K562 (cell line): ENCODE measurements around the gene COG6. TPM values are rescaled to one million over a fixed set of nuclear protein-coding genes. Genes with fewer than 3 reads are reported as not detected.

Source experiments
- ATAC-seq: fragments of 200-7000 bp; cut with Tn5 transposase; 3 replicates; pipeline ENCODE4 v1.9.1; 2020; ENCODE audit warnings: moderate library complexity
- BruUV-seq: library from RNA; stranded (reverse); fragments of 400-500 nt; replicated peaks from 2 replicates; lab custom pipeline; 2021; lab: Mats Ljungman, UMichigan
- CTCF ChIA-PET: fragments of 300-600 bp; formaldehyde crosslinking; extraction: SDS; loops from one replicate; lab custom pipeline; 2021; ENCODE audit warnings: low intra/inter-chr PET ratio; lab: Yijun Ruan, JAX
- POLR2A ChIA-PET: fragments of 300-600, 350-650 bp; sonication (Branson Sonifier 250); formaldehyde crosslinking; extraction: SDS; loops from one replicate; lab custom pipeline; 2021; ENCODE audit warnings: antibody characterized with exemption, inconsistent platforms; lab: Yijun Ruan, JAX
- DNase-seq, 4 experiments: peaks; one replicate each; pipeline versions ENCODE4 v3.0.0 to v3.0.0-alpha.2; 2011 to 2018; ENCODE audit warnings: low spot score in 3 of 4, mixed read lengths in 3 of 4; ENCODE audit errors: extremely low read depth in 1 of 4
- FAIRE-seq: peaks from 2 replicates; lab custom pipeline; 2011; peaks lifted over from hg19 to GRCh38; lab: Jason Lieb, UNC
- H2AFZ ChIP-seq: 2 replicates; pipeline ENCODE4 v1.6.0; 2011; ENCODE audit warnings: low read depth, low read length, control low read depth, inconsistent platforms
- H3K27ac ChIP-seq: fragments of 200-600 bp; 3 replicates; pipeline ENCODE4 v1.8.0; 2011; ENCODE audit warnings: low read depth, mild to moderate bottlenecking, control low read depth, inconsistent platforms, low read length, moderate library complexity, mixed read lengths; ENCODE audit errors: extremely low read depth
- H3K27me3 ChIP-seq, 2 experiments: fragments of 300-600 bp in 1 of 2; 2 replicates in 1 of 2; 3 replicates in 1 of 2; pipeline versions ENCODE4 v1.6.0 to v1.8.0; 2011; ENCODE audit warnings: inconsistent platforms in 2 of 2, low read length in 2 of 2, mild to moderate bottlenecking in 1 of 2, mixed read lengths in 1 of 2, moderate library complexity in 1 of 2; ENCODE audit not compliant: control insufficient read depth in 2 of 2, insufficient read depth in 2 of 2
- H3K36me3 ChIP-seq: fragments of 300-600 bp; 3 replicates; pipeline ENCODE4 v1.8.0; 2011; ENCODE audit warnings: mild to moderate bottlenecking, low read length, inconsistent platforms; ENCODE audit not compliant: control insufficient read depth, insufficient read depth
- H3K4me1 ChIP-seq, 2 experiments: fragments of 200-600 bp in 1 of 2; replicated peaks in 1 of 2; 2 replicates in 1 of 2; 3 replicates in 1 of 2; pipeline versions ENCODE4 v1.5.1 to v1.8.0; 2011; ENCODE audit warnings: inconsistent platforms in 2 of 2, low read length in 2 of 2, mild to moderate bottlenecking in 1 of 2, mixed read lengths in 1 of 2, moderate library complexity in 1 of 2; ENCODE audit not compliant: control insufficient read depth in 2 of 2, insufficient read depth in 2 of 2
- H3K4me2 ChIP-seq: 2 replicates; pipeline ENCODE4 v1.6.1; 2011; ENCODE audit warnings: low read length, control low read depth, inconsistent platforms, mixed read lengths; ENCODE audit not compliant: insufficient read depth
- H3K4me3 ChIP-seq: fragments of 200-600 bp; sonication (generic), shearing (Covaris generic); 2 replicates; pipeline ENCODE4 v1.5.1; 2016; ENCODE audit warnings: control low read depth, inconsistent platforms
- H3K79me2 ChIP-seq: fragments of 200-600 bp; 3 replicates; pipeline ENCODE4 v1.8.0; 2011; ENCODE audit warnings: low read length, inconsistent platforms; ENCODE audit not compliant: control insufficient read depth, insufficient read depth
- H3K9ac ChIP-seq, 2 experiments: 2 replicates each; pipeline versions ENCODE4 v1.6.0 to v1.6.1; 2011; ENCODE audit warnings: low read depth in 2 of 2, low read length in 2 of 2, control low read depth in 1 of 2, inconsistent platforms in 1 of 2, mild to moderate bottlenecking in 1 of 2, mixed read lengths in 1 of 2; ENCODE audit not compliant: insufficient read depth in 1 of 2
- H3K9me1 ChIP-seq: one replicate; pipeline ENCODE4 v1.6.0; 2011; ENCODE audit warnings: inconsistent platforms, mild to moderate bottlenecking, low read length, moderate library complexity; ENCODE audit not compliant: control insufficient read depth, insufficient read depth
- H3K9me3 ChIP-seq: replicated peaks from 2 replicates; pipeline ENCODE4 v1.5.1; 2011; ENCODE audit warnings: low read depth, low read length, inconsistent platforms; ENCODE audit not compliant: control insufficient read depth, insufficient read depth
- H4K20me1 ChIP-seq: replicated peaks from 2 replicates; pipeline ENCODE4 v1.6.1; 2011; ENCODE audit warnings: low read length, inconsistent platforms, mixed read lengths; ENCODE audit not compliant: control insufficient read depth, insufficient read depth
- ELF2 ChIP-seq: fragments of 250-450 bp; sonication (Bioruptor Pico); IDR thresholded peaks from 2 replicates; pipeline ENCODE4 v1.5.0; 2021; ENCODE audit warnings: mild to moderate bottlenecking
- FOSL1 ChIP-seq: fragments of 200-800 bp; sonication (Bioruptor generic); conservative IDR thresholded peaks from 2 replicates; pipeline ENCODE4 v1.6.1; 2016; ENCODE audit warnings: missing genetic modification characterization, missing compliant biosample characterization
- MAFG ChIP-seq: fragments of 450-650 bp; conservative IDR thresholded peaks from 2 replicates; pipeline ENCODE4 v1.6.1; 2016; ENCODE audit warnings: missing genetic modification characterization, missing compliant biosample characterization
- RNF2 ChIP-seq: sonication (generic); IDR thresholded peaks from 2 replicates; pipeline ENCODE4 v1.6.1; 2016
- TEAD1 ChIP-seq, 2 experiments: fragments of 450-650 bp in 1 of 2; sonication (generic) in 1 of 2; formaldehyde crosslinking; IDR thresholded peaks; 2 replicates each; pipeline versions ENCODE4 v1.4.0 to v1.8.0; 2020 to 2022; ENCODE audit warnings: mild to moderate bottlenecking in 2 of 2, missing genetic modification reagents in 1 of 2
- ZC3H8 ChIP-seq: fragments of 450-650 bp; IDR thresholded peaks from 2 replicates; pipeline ENCODE4 v1.6.1; 2017
- ZNF165 ChIP-seq: fragments of 250-450 bp; sonication (Bioruptor Pico); IDR thresholded peaks from 2 replicates; pipeline ENCODE4 v1.4.0; 2020; ENCODE audit warnings: borderline replicate concordance
- ZNF316 ChIP-seq: fragments of 450-650 bp; IDR thresholded peaks from 2 replicates; pipeline ENCODE4 v1.6.1; 2016
- ZNF444 ChIP-seq: fragments of 250-450 bp; sonication (Bioruptor Pico); IDR thresholded peaks from 2 replicates; pipeline ENCODE4 v1.4.0; 2020; ENCODE audit warnings: mild to moderate bottlenecking, moderate library complexity
- WGBS: fragments of 100-300 bp; shearing (Covaris generic); methylation state at CpG from one replicate; pipeline ENCODE4 v1.1.6; 2016; ENCODE audit warnings: low coverage, mixed read lengths; ENCODE audit not compliant: insufficient coverage; ENCODE audit errors: missing lambda C conversion rate; 5-methylcytosine and 5-hydroxymethylcytosine counted together
- in situ Hi-C: fragments of 300-500 bp; cut with MboI; formaldehyde crosslinking; loops from 4 replicates; pipeline ENCODE4 v1.15.0; 2018; ENCODE audit warnings: inconsistent platforms, mixed read lengths
- intact Hi-C: fragments of 100-400 bp; cut with micrococcal nuclease; formaldehyde crosslinking; loops from 2 replicates; pipeline ENCODE4 v1.14.2; 2022
- polyA plus RNA-seq, 8 experiments: library from polyadenylated mRNA; depleted of rRNA in 4 of 8; stranded (reverse) in 5 of 8; unstranded in 3 of 8; fragments of >200 nt; fragmentation: Nextera tagmentation in 2 of 8; fragmentation: Illumina TruSeq in 1 of 8; extraction: Ambion mirVana in 2 of 8; extraction: Trizol in 1 of 8; gene quantifications; 2 replicates each; pipeline versions ENCODE4 v1.2.1 to v1.2.3, GENCODE V29; 2011 to 2014; ENCODE audit warnings: inconsistent platforms in 1 of 8, missing spikeins in 1 of 8
- total RNA-seq, 7 experiments: library from RNA; depleted of rRNA in 6 of 7; stranded (reverse); fragments of >200 nt in 6 of 7; fragmentation: Illumina TruSeq in 2 of 7; extraction: Trizol in 2 of 7; gene quantifications; 2 replicates each; pipeline versions ENCODE4 v1.2.1 to v1.2.3, GENCODE V29; 2011 to 2021; ENCODE audit warnings: low replicate concordance in 1 of 7
- TF ChIP-seq, protein P1 (sequence below): sonication (generic); formaldehyde crosslinking; IDR thresholded peaks from 2 replicates; pipeline ENCODE4 v1.8.1; 2023; ENCODE audit warnings: mild to moderate bottlenecking, missing genetic modification reagents
- TF ChIP-seq, protein P2 (sequence below): fragments of 450-650 bp; IDR thresholded peaks from 2 replicates; pipeline ENCODE4 v1.7.1; 2018; ENCODE audit warnings: mild to moderate bottlenecking, low read depth; ENCODE audit not compliant: partially characterized antibody
- TF ChIP-seq, protein P3 (sequence below): IDR thresholded peaks from 2 replicates; pipeline ENCODE4 v1.6.1; 2011; ENCODE audit not compliant: insufficient read length; ENCODE audit errors: extremely low read depth
- TF ChIP-seq, protein P4 (sequence below): fragments of 450-650 bp; IDR thresholded peaks from 2 replicates; pipeline ENCODE4 v1.6.1; 2016
- TF ChIP-seq, protein P5 (sequence below), 3 experiments: IDR thresholded peaks in 2 of 3; conservative IDR thresholded peaks in 1 of 3; 2 replicates each; pipeline ENCODE4 v1.5.1; 2011 to 2012; ENCODE audit warnings: low read length in 3 of 3, mild to moderate bottlenecking in 3 of 3, control low read depth in 2 of 3, improper control_type of control experiment in 1 of 3, inconsistent platforms in 1 of 3, low read depth in 1 of 3, mixed read lengths in 1 of 3, moderate library complexity in 1 of 3; ENCODE audit not compliant: insufficient read depth in 2 of 3

COG6 gene
- total and polyA plus RNA-seq, 9 of the 15 experiments (the other 6 are each of a cell fraction or from before 2014, with no cell fraction given) = 2.6 to 20.9 (median 9.6) TPM

DNA sequence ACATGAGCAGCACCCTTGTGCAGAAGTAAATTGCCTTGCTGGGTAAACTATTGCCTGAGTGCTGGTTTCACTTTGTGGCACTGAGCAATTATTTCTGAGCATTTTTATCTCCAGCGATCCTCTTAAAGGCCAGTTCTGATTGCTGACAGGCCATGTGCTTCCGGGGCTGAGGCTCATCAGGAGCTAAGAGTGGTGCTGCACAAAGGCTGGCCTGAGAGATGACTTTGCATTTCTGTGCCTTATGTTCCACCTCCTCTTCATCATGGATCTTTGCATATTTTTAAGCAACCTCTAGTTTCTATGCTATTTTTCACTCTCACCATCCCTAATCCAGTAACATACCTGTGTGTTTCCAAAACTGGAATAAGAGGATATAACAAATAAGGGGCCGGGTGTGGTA, 17.6 kb upstream of the COG6 start:
- no peak overlapping the region for H3K9ac ChIP-seq
- H2AFZ ChIP-seq = peak overlapping the region; percentile 28; the same call in 1 of the 2 replicates
- H3K36me3 ChIP-seq = no peaks in the 10 kb centered on the region
- H3K9me3 ChIP-seq = no peaks in the 10 kb centered on the region
- H3K27ac ChIP-seq = no peak overlapping the region
- intact Hi-C loops (no loop called here), in situ Hi-C loops (no loop called here)
- no TSS peak for BruUV-seq
- no peak overlapping the region for H3K4me3 ChIP-seq
- H3K27me3 ChIP-seq = no peaks in the 10 kb centered on the region; a peak in 2 of 5 replicates
- H3K9me1 ChIP-seq = no peaks in the 10 kb centered on the region
- peak; percentile 75 for ATAC-seq
- 3% methylated on average over 3 of the region's 3 CpGs for WGBS
- POLR2A ChIA-PET = no interaction called here
- H4K20me1 ChIP-seq = no peaks in the 10 kb centered on the region
- FAIRE-seq = peak; percentile 37
- peak in 2 of 4 experiments; percentile 11 to 15 for DNase-seq
- no peaks in the 10 kb centered on the region; a peak in 1 of 5 replicates for H3K4me1 ChIP-seq
- no peaks in the 10 kb centered on the region for H3K79me2 ChIP-seq
- no peak overlapping the region for H3K4me2 ChIP-seq
- CTCF ChIA-PET = no interaction called here
- TF ChIP-seq FOSL1 (tag) (no peak), ZNF165 (CRISPR knock-in tag) (no peak), ZNF444 (CRISPR knock-in tag) (no peak), MAFG (tag) (peak; percentile 57), ZNF316 (peak; percentile 33; the same call in 1 of the 2 replicates), ELF2 (CRISPR knock-in tag) (no peak), RNF2 (no peak), ZC3H8 (no peak), TEAD1 (CRISPR knock-in tag; IDR thresholded peaks at IDR 0.05) (no peak)
- TF ChIP-seq, protein P1, sequence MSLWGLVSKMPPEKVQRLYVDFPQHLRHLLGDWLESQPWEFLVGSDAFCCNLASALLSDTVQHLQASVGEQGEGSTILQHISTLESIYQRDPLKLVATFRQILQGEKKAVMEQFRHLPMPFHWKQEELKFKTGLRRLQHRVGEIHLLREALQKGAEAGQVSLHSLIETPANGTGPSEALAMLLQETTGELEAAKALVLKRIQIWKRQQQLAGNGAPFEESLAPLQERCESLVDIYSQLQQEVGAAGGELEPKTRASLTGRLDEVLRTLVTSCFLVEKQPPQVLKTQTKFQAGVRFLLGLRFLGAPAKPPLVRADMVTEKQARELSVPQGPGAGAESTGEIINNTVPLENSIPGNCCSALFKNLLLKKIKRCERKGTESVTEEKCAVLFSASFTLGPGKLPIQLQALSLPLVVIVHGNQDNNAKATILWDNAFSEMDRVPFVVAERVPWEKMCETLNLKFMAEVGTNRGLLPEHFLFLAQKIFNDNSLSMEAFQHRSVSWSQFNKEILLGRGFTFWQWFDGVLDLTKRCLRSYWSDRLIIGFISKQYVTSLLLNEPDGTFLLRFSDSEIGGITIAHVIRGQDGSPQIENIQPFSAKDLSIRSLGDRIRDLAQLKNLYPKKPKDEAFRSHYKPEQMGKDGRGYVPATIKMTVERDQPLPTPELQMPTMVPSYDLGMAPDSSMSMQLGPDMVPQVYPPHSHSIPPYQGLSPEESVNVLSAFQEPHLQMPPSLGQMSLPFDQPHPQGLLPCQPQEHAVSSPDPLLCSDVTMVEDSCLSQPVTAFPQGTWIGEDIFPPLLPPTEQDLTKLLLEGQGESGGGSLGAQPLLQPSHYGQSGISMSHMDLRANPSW (CRISPR knock-in tag) = no peak
- TF ChIP-seq, protein P2, sequence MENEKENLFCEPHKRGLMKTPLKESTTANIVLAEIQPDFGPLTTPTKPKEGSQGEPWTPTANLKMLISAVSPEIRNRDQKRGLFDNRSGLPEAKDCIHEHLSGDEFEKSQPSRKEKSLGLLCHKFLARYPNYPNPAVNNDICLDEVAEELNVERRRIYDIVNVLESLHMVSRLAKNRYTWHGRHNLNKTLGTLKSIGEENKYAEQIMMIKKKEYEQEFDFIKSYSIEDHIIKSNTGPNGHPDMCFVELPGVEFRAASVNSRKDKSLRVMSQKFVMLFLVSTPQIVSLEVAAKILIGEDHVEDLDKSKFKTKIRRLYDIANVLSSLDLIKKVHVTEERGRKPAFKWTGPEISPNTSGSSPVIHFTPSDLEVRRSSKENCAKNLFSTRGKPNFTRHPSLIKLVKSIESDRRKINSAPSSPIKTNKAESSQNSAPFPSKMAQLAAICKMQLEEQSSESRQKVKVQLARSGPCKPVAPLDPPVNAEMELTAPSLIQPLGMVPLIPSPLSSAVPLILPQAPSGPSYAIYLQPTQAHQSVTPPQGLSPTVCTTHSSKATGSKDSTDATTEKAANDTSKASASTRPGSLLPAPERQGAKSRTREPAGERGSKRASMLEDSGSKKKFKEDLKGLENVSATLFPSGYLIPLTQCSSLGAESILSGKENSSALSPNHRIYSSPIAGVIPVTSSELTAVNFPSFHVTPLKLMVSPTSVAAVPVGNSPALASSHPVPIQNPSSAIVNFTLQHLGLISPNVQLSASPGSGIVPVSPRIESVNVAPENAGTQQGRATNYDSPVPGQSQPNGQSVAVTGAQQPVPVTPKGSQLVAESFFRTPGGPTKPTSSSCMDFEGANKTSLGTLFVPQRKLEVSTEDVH = no peak
- TF ChIP-seq, protein P3, sequence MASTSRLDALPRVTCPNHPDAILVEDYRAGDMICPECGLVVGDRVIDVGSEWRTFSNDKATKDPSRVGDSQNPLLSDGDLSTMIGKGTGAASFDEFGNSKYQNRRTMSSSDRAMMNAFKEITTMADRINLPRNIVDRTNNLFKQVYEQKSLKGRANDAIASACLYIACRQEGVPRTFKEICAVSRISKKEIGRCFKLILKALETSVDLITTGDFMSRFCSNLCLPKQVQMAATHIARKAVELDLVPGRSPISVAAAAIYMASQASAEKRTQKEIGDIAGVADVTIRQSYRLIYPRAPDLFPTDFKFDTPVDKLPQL = no peak
- TF ChIP-seq, protein P4, sequence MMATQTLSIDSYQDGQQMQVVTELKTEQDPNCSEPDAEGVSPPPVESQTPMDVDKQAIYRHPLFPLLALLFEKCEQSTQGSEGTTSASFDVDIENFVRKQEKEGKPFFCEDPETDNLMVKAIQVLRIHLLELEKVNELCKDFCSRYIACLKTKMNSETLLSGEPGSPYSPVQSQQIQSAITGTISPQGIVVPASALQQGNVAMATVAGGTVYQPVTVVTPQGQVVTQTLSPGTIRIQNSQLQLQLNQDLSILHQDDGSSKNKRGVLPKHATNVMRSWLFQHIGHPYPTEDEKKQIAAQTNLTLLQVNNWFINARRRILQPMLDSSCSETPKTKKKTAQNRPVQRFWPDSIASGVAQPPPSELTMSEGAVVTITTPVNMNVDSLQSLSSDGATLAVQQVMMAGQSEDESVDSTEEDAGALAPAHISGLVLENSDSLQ = 0 out of 2 replicates have a peak, but pooled peaks have one; percentile 16
- TF ChIP-seq, protein P5, sequence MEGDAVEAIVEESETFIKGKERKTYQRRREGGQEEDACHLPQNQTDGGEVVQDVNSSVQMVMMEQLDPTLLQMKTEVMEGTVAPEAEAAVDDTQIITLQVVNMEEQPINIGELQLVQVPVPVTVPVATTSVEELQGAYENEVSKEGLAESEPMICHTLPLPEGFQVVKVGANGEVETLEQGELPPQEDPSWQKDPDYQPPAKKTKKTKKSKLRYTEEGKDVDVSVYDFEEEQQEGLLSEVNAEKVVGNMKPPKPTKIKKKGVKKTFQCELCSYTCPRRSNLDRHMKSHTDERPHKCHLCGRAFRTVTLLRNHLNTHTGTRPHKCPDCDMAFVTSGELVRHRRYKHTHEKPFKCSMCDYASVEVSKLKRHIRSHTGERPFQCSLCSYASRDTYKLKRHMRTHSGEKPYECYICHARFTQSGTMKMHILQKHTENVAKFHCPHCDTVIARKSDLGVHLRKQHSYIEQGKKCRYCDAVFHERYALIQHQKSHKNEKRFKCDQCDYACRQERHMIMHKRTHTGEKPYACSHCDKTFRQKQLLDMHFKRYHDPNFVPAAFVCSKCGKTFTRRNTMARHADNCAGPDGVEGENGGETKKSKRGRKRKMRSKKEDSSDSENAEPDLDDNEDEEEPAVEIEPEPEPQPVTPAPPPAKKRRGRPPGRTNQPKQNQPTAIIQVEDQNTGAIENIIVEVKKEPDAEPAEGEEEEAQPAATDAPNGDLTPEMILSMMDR (IDR thresholded peaks at IDR 0.05 in 2 of 3, conservative IDR thresholded peaks at IDR 0.05 in 1 of 3; ENCODE audit: insufficient read depth in 2 of 3, low read depth in 1 of 3, low read length in 3 of 3) = no peak
